Measurements from ENCODE around the gene VAPA.

Gene VAPA

GRCh38 chr18:9913526-9914333 lies at the start of gene VAPA:
VAPA (plus strand) TSS chr18:9914016; CDS start chr18:9914257, 241 bp downstream.
- DNase-seq (ENCODE audit: low spot score) = peak; percentile 96

- no peak for DNase-seq (ENCODE audit: low spot score)
Observed at GRCh38 chr18:9865764-9866490, 47.9 kb upstream of the VAPA start.

- DNase-seq (ENCODE audit: low spot score) = no peak
Observed at GRCh38 chr18:9866627-9867026, 47.2 kb upstream of the VAPA start.

- DNase-seq (ENCODE audit: low spot score) = no peak
Observed at GRCh38 chr18:9867071-9867594, 46.7 kb upstream of the VAPA start.

GRCh38 chr18:9868857-9869714 lies 44.7 kb upstream of the VAPA start:
- peak; percentile 19 for DNase-seq (ENCODE audit: low spot score)

GRCh38 chr18:9869715-9870430 lies 43.9 kb upstream of the VAPA start:
- peak; percentile 55 for DNase-seq (ENCODE audit: low spot score)

- DNase-seq (ENCODE audit: low spot score) = no peak
Observed at GRCh38 chr18:9870431-9871008, 43.3 kb upstream of the VAPA start.

- DNase-seq (ENCODE audit: low spot score) = no peak
Observed at GRCh38 chr18:9871244-9871746, 42.5 kb upstream of the VAPA start.

GRCh38 chr18:9872823-9873222 lies 41.0 kb upstream of the VAPA start:
- DNase-seq (ENCODE audit: low spot score) = no peak

GRCh38 chr18:9874728-9875127 lies 39.1 kb upstream of the VAPA start:
- no peak for DNase-seq (ENCODE audit: low spot score)

- DNase-seq (ENCODE audit: low spot score) = no peak
Observed at GRCh38 chr18:9876212-9876866, 37.5 kb upstream of the VAPA start.

GRCh38 chr18:9876867-9877654 lies 36.8 kb upstream of the VAPA start:
- DNase-seq (ENCODE audit: low spot score) = no peak

- no peak for DNase-seq (ENCODE audit: low spot score)
Observed at GRCh38 chr18:9877655-9878014, 36.2 kb upstream of the VAPA start.

GRCh38 chr18:9878095-9878494 lies 35.7 kb upstream of the VAPA start:
- no peak for DNase-seq (ENCODE audit: low spot score)

- no peak for DNase-seq (ENCODE audit: low spot score)
Observed at GRCh38 chr18:9878783-9879242, 35.0 kb upstream of the VAPA start.

GRCh38 chr18:9884090-9884489 lies 29.7 kb upstream of the VAPA start:
- no peak for DNase-seq (ENCODE audit: low spot score)

- no peak for DNase-seq (ENCODE audit: low spot score)
Observed at GRCh38 chr18:9884532-9885140, 29.2 kb upstream of the VAPA start.

- DNase-seq (ENCODE audit: low spot score) = no peak
Observed at GRCh38 chr18:9885170-9886004, 28.4 kb upstream of the VAPA start, which contains the start of gene TXNDC2. TXNDC2 (plus strand) TSS chr18:9885973; CDS start chr18:9886681, 708 bp downstream.

Measured in iPS-NIHi11 (cell line).